Naive thymus-derived CD4-positive, alpha-beta T cell (primary cell): ENCODE data around the gene EEIG1. TPM values are rescaled to one million over a fixed set of nuclear protein-coding genes. Genes with fewer than 3 reads are reported as not detected.
"Not testable (repeated sequence)": the region's sequence is repeated elsewhere in the genome, so short reads cannot be mapped to it uniquely, and the experiment has no call there.

Experiments
- ATAC-seq: fragments of 150-1000 bp; cut with Tn5 transposase; 2 replicates; pipeline ENCODE4 v1.10.0; 2021; ENCODE audit warnings: mild to moderate bottlenecking, moderate library complexity
- CTCF ChIA-PET: fragments of 350-600 bp; sonication (Branson Sonifier 250); formaldehyde crosslinking; loops from one replicate; lab custom pipeline; 2021; ENCODE audit warnings: antibody characterized with exemption; lab: Charles Lee
- POLR2A ChIA-PET: fragments of 350-600 bp; sonication (Branson Sonifier 250); formaldehyde crosslinking; loops from one replicate; lab custom pipeline; 2021; ENCODE audit warnings: antibody characterized with exemption, inconsistent platforms; lab: Charles Lee
- DNase-seq, 9 donors: peaks; one replicate each; pipeline versions ENCODE4 v3.0.0 to v3.0.0-alpha.2; 2020 to 2022; ENCODE audit warnings: mixed read lengths in 1 of 9
- H3K27ac ChIP-seq: one replicate; pipeline ENCODE4 v1.7.0; 2013; ENCODE audit warnings: mild to moderate bottlenecking, low read depth, low read length, moderate library complexity
- H3K27me3 ChIP-seq, 2 donors: one replicate each; pipeline ENCODE4 v1.7.0; 2013; ENCODE audit warnings: low read length in 2 of 2, mild to moderate bottlenecking in 2 of 2, moderate library complexity in 2 of 2; ENCODE audit not compliant: control insufficient read depth in 2 of 2, insufficient read depth in 2 of 2
- H3K36me3 ChIP-seq, 3 experiments: 1 replicate in 2 of 3; 2 replicates in 1 of 3; pipeline ENCODE4 v1.7.0; 2013; ENCODE audit warnings: low read length in 3 of 3, mild to moderate bottlenecking in 3 of 3, moderate library complexity in 1 of 3; ENCODE audit not compliant: insufficient read depth in 3 of 3, control insufficient read depth in 2 of 3
- H3K4me1 ChIP-seq, 2 donors: one replicate each; pipeline ENCODE4 v1.7.0; 2013; ENCODE audit warnings: low read length in 2 of 2, mild to moderate bottlenecking in 2 of 2, moderate library complexity in 1 of 2; ENCODE audit not compliant: control insufficient read depth in 2 of 2, insufficient read depth in 2 of 2
- H3K4me3 ChIP-seq: 2 replicates; pipeline ENCODE4 v1.7.0; 2013; ENCODE audit warnings: mild to moderate bottlenecking, low read length
- H3K9me3 ChIP-seq, 3 experiments: 1 replicate in 2 of 3; 2 replicates in 1 of 3; pipeline ENCODE4 v1.7.0; 2013; ENCODE audit warnings: low read length in 3 of 3; ENCODE audit not compliant: control insufficient read depth in 2 of 3
- H3K27ac Mint-ChIP-seq, 9 donors: one replicate each; pipeline ENCODE4 v1.8.0; 2020 to 2022; ENCODE audit warnings: mixed read lengths in 9 of 9, mild to moderate bottlenecking in 8 of 9, moderate library complexity in 5 of 9, inconsistent platforms in 2 of 9
- H3K27me3 Mint-ChIP-seq, 5 donors: one replicate each; pipeline ENCODE4 v1.8.0; 2021 to 2022; ENCODE audit warnings: mixed read lengths in 5 of 5, mild to moderate bottlenecking in 1 of 5
- H3K36me3 Mint-ChIP-seq, 5 donors: one replicate each; pipeline ENCODE4 v1.8.0; 2020 to 2022; ENCODE audit warnings: mixed read lengths in 5 of 5, mild to moderate bottlenecking in 3 of 5, inconsistent platforms in 1 of 5
- H3K4me1 Mint-ChIP-seq, 7 donors: one replicate each; pipeline ENCODE4 v1.8.0; 2020 to 2022; ENCODE audit warnings: mixed read lengths in 7 of 7, mild to moderate bottlenecking in 3 of 7, inconsistent platforms in 1 of 7
- H3K4me3 Mint-ChIP-seq, 10 donors: one replicate each; pipeline ENCODE4 v1.8.0; 2020 to 2022; ENCODE audit warnings: mild to moderate bottlenecking in 10 of 10, mixed read lengths in 10 of 10, moderate library complexity in 6 of 10, inconsistent platforms in 2 of 10
- H3K9me3 Mint-ChIP-seq, 11 donors: one replicate each; pipeline ENCODE4 v1.8.0; 2020 to 2022; ENCODE audit warnings: mixed read lengths in 11 of 11, mild to moderate bottlenecking in 4 of 11, inconsistent platforms in 1 of 11, moderate library complexity in 1 of 11
- intact Hi-C, 2 donors: fragments of 100-400 bp; cut with micrococcal nuclease; formaldehyde crosslinking; loops; one replicate each; pipeline ENCODE4 v1.15.1; 2023
- polyA plus RNA-seq, 2 donors: library from polyadenylated mRNA; unstranded; fragments of 300-500 nt; fragmentation: Illumina TruSeq; gene quantifications; one replicate each; pipeline ENCODE4 v1.2.3, GENCODE V29; 2021
- total RNA-seq, 6 experiments: library from RNA in 5 of 6; stranded (reverse) in 5 of 6; gene quantifications; 1 replicate in 5 of 6; 2 replicates in 1 of 6; pipeline ENCODE4 v1.2.3 and lab custom pipeline; 2021 to 2026

Gene EEIG1
- total and polyA plus RNA-seq, 7 experiments from 2014 or later: 124 to 664 (median 297) TPM

GRCh38 chr9:128024761-128025308 is 44.0 kb upstream of the EEIG1 start:
- Histone ChIP-seq H3K36me3 (no peaks in the 10 kb centered on the region), H3K27me3 (no peaks in the 10 kb centered on the region), H3K27ac (peak overlapping the region; percentile 96), H3K4me1 (peaks cover 78 to 80% of the 10 kb centered on the region in 2 donors), H3K4me3 (peak overlapping the region; percentile 43), H3K9me3 (no peaks in the 10 kb centered on the region)
- ChIA-PET CTCF (interaction anchor here (0.6 to 17.1 kb wide), 9 partner anchors 10 to 1300 kb away, joined by 3 to 262 read pairs (median 4); partner anchors contain the start of gene EEIG1), POLR2A (interaction anchor here (0.6 to 28.4 kb wide), 11 partner anchors 10 to 87 kb away, joined by 3 to 1511 read pairs (median 6); partner anchors contain the start of genes DPM2, EEIG1 and NAIF1)
- Mint-ChIP-seq H3K36me3 (peaks cover 0 to 4% (median 0%) of the 10 kb centered on the region in 5 donors), H3K4me1 (peaks cover 58 to 97% (median 89%) of the 10 kb centered on the region in 7 donors), H3K27ac (peak overlapping the region; percentile 92 to 100 (median 98)), H3K9me3 (peaks cover 0 to 2% (median 0%) of the 10 kb centered on the region in 11 donors), H3K4me3 (peak overlapping the region; percentile 76 to 91 (median 85)), H3K27me3 (no peaks in the 10 kb centered on the region)
- intact Hi-C loops: loop anchor here (5.0 kb wide), 2 partner anchors 238 to 248 kb away; partner anchors contain the start of genes CDK9 (in 1 of the 2) and SH2D3C (in 1 of the 2)
- DNase-seq (peak in 5 of 9 donors; percentile 14 to 38 (median 28)), ATAC-seq (no peak)

DNA sequence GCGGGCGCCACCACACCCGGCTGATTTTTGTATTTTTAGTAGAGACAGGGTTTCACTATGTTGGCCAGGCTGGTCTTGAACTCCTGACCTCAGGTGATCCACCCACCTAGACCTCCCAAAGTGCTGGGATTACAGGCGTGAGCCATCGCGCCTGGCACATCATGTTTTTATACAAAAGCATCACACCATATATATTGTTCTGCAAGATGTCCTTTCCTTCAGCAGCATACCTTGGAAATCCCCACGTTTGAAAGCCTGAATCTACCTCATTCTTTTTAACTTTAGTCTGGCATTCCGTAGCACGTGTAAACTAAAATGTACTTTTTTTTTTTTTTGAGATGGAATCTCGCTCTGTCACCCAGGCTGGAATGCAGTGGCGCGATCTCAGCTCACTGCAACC is 42.9 kb upstream of the EEIG1 start:
- ATAC-seq, H3K36me3 Mint-ChIP-seq, H3K9me3 Mint-ChIP-seq, H3K36me3 ChIP-seq, H3K4me3 ChIP-seq, H3K27me3 Mint-ChIP-seq, H3K27me3 ChIP-seq, H3K9me3 ChIP-seq, intact Hi-C loops: not testable (repeated sequence)
- Histone ChIP-seq H3K27ac (peak overlapping the region; percentile 96), H3K4me1 (peaks cover 67 to 72% of the 10 kb centered on the region in 2 donors)
- ChIA-PET POLR2A (interaction anchor here (1.2 to 28.4 kb wide), 5 partner anchors 9 to 53 kb away, joined by 5 to 1511 read pairs (median 64); partner anchors contain the start of gene EEIG1), CTCF (interaction anchor here (0.6 to 17.1 kb wide), 4 partner anchors 46 to 74 kb away, joined by 3 to 262 read pairs (median 128); partner anchors contain the start of gene EEIG1)
- DNase-seq: peak in 6 of 9 donors; percentile 28 to 79 (median 46)
- peaks cover 55 to 93% (median 86%) of the 10 kb centered on the region in 7 donors for H3K4me1 Mint-ChIP-seq
- H3K4me3 Mint-ChIP-seq: peak overlapping the region; percentile 17 to 90 (median 73)
- peak overlapping the region; percentile 70 to 100 (median 98) for H3K27ac Mint-ChIP-seq

- Histone ChIP-seq H3K27me3 (no peaks in the 10 kb centered on the region), H3K9me3 (no peaks in the 10 kb centered on the region), H3K27ac (peak overlapping the region; percentile 96), H3K4me3 (no peak overlapping the region), H3K4me1 (peaks cover 65 to 69% of the 10 kb centered on the region in 2 donors), H3K36me3 (no peaks in the 10 kb centered on the region)
- ATAC-seq (no peak), DNase-seq (no peak)
- Mint-ChIP-seq H3K36me3 (peaks cover 0 to 4% (median 0%) of the 10 kb centered on the region in 5 donors), H3K9me3 (peaks cover 0 to 2% (median 0%) of the 10 kb centered on the region in 11 donors), H3K27me3 (no peaks in the 10 kb centered on the region), H3K4me3 (peak overlapping the region; percentile 25 to 90 (median 68)), H3K27ac (peak overlapping the region; percentile 73 to 100 (median 98)), H3K4me1 (peaks cover 55 to 86% (median 78%) of the 10 kb centered on the region in 7 donors)
- ChIA-PET CTCF (interaction anchor here (0.6 to 17.1 kb wide), 3 partner anchors 16 to 66 kb away, joined by 3 to 262 read pairs (median 8); partner anchors contain the start of gene EEIG1), POLR2A (interaction anchor here (1.2 to 28.4 kb wide), 4 partner anchors 7 to 53 kb away, joined by 5 to 1511 read pairs (median 268); partner anchors contain the start of gene EEIG1)
- intact Hi-C loops: no loop called here
Observed at GRCh38 chr9:128022886-128023285, 42.1 kb upstream of the EEIG1 start.

- Histone ChIP-seq H3K4me1 (peaks cover 49 to 51% of the 10 kb centered on the region in 2 donors), H3K9me3 (no peaks in the 10 kb centered on the region), H3K27ac (peak overlapping the region; percentile 4), H3K27me3 (no peaks in the 10 kb centered on the region), H3K36me3 (no peaks in the 10 kb centered on the region), H3K4me3 (no peak overlapping the region)
- H3K36me3 Mint-ChIP-seq: peaks cover 0 to 4% (median 0%) of the 10 kb centered on the region in 5 donors
- ChIA-PET CTCF (interaction anchor here (1.3 to 17.1 kb wide), 3 partner anchors 14 to 43 kb away, joined by 4 to 262 read pairs (median 8); partner anchors contain the start of gene EEIG1), POLR2A (interaction anchor here (0.6 to 28.4 kb wide), 4 partner anchors 9 to 51 kb away, joined by 3 to 1511 read pairs (median 268); partner anchors contain the start of gene EEIG1)
- intact Hi-C loops: no loop called here
- DNase-seq (no peak), ATAC-seq (no peak)
- peaks cover 44 to 83% (median 71%) of the 10 kb centered on the region in 7 donors for H3K4me1 Mint-ChIP-seq
- peak overlapping the region in 9 of 10 donors; percentile 25 to 90 (median 50) for H3K4me3 Mint-ChIP-seq
- peaks cover 0 to 2% (median 0%) of the 10 kb centered on the region in 5 donors for H3K27me3 Mint-ChIP-seq
- peaks cover 0 to 2% (median 0%) of the 10 kb centered on the region in 11 donors for H3K9me3 Mint-ChIP-seq
- H3K27ac Mint-ChIP-seq: peak overlapping the region; percentile 79 to 100 (median 98)
Observed at GRCh38 chr9:128021098-128021497, 40.3 kb upstream of the EEIG1 start.

- H3K4me3 ChIP-seq: no peak overlapping the region
- H3K4me1 Mint-ChIP-seq: peaks cover 40 to 83% (median 70%) of the 10 kb centered on the region in 7 donors
- peaks cover 0 to 4% (median 0%) of the 10 kb centered on the region in 5 donors for H3K36me3 Mint-ChIP-seq
- peak overlapping the region in 6 of 10 donors; percentile 30 to 90 (median 60) for H3K4me3 Mint-ChIP-seq
- no peak for ATAC-seq
- peak overlapping the region; percentile 79 to 100 (median 98) for H3K27ac Mint-ChIP-seq
- ChIA-PET POLR2A (interaction anchor here (0.6 to 28.4 kb wide), 5 partner anchors 10 to 50 kb away, joined by 3 to 1511 read pairs (median 28); partner anchors contain the start of gene EEIG1), CTCF (interaction anchor here (0.7 to 17.1 kb wide), 3 partner anchors 13 to 78 kb away, joined by 3 to 262 read pairs (median 8); partner anchors contain the start of gene EEIG1)
- H3K36me3 ChIP-seq: no peaks in the 10 kb centered on the region
- no peak for DNase-seq
- H3K9me3 Mint-ChIP-seq: peaks cover 0 to under 1% (median 0%) of the 10 kb centered on the region in 11 donors
- peaks cover 0 to 2% (median 0%) of the 10 kb centered on the region in 5 donors for H3K27me3 Mint-ChIP-seq
- no peaks in the 10 kb centered on the region for H3K27me3 ChIP-seq
- no peaks in the 10 kb centered on the region for H3K9me3 ChIP-seq
- peaks cover 46 to 47% of the 10 kb centered on the region in 2 donors for H3K4me1 ChIP-seq
- intact Hi-C loops: no loop called here
- H3K27ac ChIP-seq: peak overlapping the region; percentile 4
Observed at GRCh38 chr9:128020692-128021091, 39.9 kb upstream of the EEIG1 start.

- DNase-seq (no peak), ATAC-seq (no peak)
- no peak overlapping the region for H3K4me3 Mint-ChIP-seq
- peaks cover 0 to 2% (median 0%) of the 10 kb centered on the region in 5 donors for H3K27me3 Mint-ChIP-seq
- H3K4me1 Mint-ChIP-seq: peaks cover 4 to 58% (median 49%) of the 10 kb centered on the region in 7 donors
- POLR2A ChIA-PET: interaction anchor here (6.7 to 28.4 kb wide), 3 partner anchors 10 to 45 kb away, joined by 64 to 1511 read pairs (median 508); partner anchors contain the start of gene EEIG1
- no peaks in the 10 kb centered on the region for H3K36me3 Mint-ChIP-seq
- no peak overlapping the region for H3K4me3 ChIP-seq
- H3K36me3 ChIP-seq: no peaks in the 10 kb centered on the region
- H3K27ac Mint-ChIP-seq: peak overlapping the region in 4 of 9 donors; percentile 10 to 71 (median 58)
- CTCF ChIA-PET: no interaction called here
- no peaks in the 10 kb centered on the region for H3K27me3 ChIP-seq
- no peaks in the 10 kb centered on the region for H3K9me3 Mint-ChIP-seq
- intact Hi-C loops: no loop called here
- no peak overlapping the region for H3K27ac ChIP-seq
- no peaks in the 10 kb centered on the region for H3K9me3 ChIP-seq
- H3K4me1 ChIP-seq: peaks cover 2 to 8% of the 10 kb centered on the region in 2 donors
Observed at GRCh38 chr9:128015696-128016095, 34.9 kb upstream of the EEIG1 start.
